Activated CD4-positive, alpha-beta T cell treated with anti-CD3 and anti-CD28 coated beads, Interleukin-2, Interleukin-4, amounts not matched to agents 100 ng/mL and 50 ng/mL, durations not matched to agents 16 hours and 8 hours (primary cell): ENCODE results near the gene PRKCE.
A peak's percentile ranks its signal among the peaks of the same experiment; 100 is the strongest.

Experiments used
- DNase-seq: peaks from one replicate; pipeline ENCODE4 v3.0.0-alpha.2; 2020; ENCODE audit warnings: low spot score

The PRKCE gene

GRCh38 chr2:46045888-46046287 is 394.4 kb downstream of the PRKCE start:
- DNase-seq, result no peak

- no peak for DNase-seq
Measured at GRCh38 chr2:46047290-46047689, 395.8 kb downstream of the PRKCE start.

DNA sequence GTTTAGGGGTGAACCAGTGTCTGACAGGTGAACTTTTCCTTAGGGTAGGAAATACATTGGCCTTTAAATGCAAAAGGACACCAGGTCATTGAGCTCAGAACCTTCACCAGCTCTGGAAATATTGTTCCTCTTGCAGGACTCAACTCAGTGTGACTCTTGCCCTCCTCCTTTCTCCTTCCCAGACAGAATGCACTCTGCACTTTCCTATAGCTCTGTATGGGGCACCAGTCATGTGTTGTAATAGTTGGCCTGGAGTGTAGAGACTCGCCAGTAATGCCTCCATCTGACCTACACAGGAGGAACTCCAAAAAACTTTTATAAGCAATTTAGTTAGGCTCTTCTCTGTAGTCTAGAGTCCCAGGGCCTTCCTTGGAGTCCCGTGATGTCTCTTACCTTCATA is 397.2 kb downstream of the PRKCE start:
- DNase-seq, result no peak

DNA sequence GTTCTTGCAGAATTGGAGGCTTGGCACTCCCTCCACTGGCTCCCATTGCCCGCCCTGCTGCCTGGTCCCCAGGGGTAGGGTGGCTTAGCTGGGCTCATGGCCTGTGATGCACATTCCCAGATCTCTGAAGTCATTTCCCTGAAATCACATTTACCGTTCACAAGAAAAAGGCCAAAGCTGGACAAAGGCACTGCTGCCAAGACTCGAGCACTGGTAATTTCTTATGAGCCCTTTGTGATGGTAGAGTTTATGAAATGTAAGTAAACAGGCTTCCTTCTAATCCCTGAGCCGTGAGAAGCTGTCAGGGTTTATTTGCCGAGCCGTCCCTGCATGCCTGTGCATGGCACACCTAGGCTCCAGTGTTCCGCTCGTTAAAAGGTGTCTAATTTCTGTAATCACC is 398.6 kb downstream of the PRKCE start:
- DNase-seq, result no peak

DNA sequence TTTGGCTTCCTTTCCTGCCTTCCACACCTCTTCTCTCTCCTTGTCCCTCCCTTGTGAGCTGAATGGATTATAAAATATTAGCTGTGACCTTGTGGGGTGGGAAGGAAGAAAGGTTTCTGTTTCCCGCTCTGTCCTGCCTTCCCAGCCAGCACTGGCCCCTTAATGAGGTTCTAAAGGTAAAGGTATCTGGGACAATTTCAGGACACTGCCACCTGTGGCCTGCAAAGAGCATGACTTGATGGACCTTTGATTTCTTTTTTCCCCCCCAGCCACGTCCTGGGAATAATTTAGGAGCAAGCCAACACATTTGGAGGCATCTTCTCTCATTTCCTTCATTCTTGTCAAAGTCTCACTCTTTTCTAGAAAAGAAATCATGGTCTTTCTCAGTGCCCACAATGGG is 399.0 kb downstream of the PRKCE start:
- no peak for DNase-seq

DNA sequence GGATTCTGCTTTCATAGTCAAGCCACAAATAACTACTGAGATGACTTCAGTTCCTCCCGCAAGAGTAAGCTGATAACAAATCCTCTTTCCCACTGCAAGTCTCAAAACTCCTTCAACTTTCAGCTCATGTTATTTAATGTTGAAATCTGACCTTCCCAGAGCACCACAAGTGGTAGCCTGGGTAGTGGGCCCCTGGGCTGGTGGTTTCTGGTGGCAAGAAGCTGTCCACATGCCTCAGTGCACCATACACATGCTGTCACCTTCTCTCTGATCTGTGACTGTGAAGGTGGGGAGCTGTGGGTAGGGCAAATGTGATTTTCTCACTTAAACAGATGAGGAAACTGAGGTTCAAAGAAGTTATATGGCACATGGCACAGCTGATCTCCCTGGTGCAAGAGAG is 399.6 kb downstream of the PRKCE start:
- DNase-seq, result peak; percentile 32

DNA sequence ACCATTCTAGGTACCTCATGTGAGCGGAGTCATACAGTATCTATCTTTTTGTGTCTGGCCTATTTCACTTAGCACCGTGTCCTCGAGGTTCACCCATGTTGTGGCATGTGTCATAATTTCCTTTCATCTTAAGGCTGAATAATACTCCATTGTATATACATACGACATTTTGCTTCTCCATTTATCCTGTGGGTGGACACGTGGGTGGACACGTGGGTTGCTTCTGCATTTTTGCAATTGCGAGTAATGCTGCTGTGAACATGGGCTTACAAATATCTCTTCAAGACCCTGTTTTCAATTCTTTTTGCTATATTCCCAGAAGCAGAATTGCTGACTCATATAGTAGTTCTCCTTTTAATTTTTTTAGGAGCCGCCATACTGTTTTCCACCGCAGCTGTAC is 402.1 kb downstream of the PRKCE start:
- no peak for DNase-seq

GRCh38 chr2:46056541-46056940 is 405.1 kb downstream of the PRKCE start:
- no peak for DNase-seq

- DNase-seq, result no peak
Measured at GRCh38 chr2:46058140-46058539, 406.7 kb downstream of the PRKCE start.

- DNase-seq, result peak; percentile 81
Measured at GRCh38 chr2:46062637-46063412, 411.4 kb downstream of the PRKCE start.

- DNase-seq, result no peak
Measured at GRCh38 chr2:46064396-46064795, 412.9 kb downstream of the PRKCE start.

DNA sequence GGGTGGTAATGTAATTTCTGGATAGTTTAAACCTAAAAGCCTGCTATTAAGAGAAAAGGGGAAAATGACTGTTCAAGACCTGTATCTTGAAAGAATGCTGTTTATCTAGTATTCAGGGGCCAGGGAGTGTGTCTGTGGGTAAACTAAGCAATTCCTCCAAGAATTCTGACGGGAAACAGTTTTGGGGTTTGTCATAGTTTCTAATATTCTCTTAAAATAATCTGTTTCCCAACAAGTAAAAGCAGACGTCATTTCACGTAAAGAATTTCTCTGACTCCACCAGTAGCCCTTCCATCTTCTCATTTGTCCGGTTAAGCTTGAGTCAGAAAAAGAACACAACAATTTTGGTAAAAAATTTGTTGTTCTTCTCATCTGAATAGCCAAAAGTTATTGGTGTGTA is 413.7 kb downstream of the PRKCE start:
- no peak for DNase-seq

DNA sequence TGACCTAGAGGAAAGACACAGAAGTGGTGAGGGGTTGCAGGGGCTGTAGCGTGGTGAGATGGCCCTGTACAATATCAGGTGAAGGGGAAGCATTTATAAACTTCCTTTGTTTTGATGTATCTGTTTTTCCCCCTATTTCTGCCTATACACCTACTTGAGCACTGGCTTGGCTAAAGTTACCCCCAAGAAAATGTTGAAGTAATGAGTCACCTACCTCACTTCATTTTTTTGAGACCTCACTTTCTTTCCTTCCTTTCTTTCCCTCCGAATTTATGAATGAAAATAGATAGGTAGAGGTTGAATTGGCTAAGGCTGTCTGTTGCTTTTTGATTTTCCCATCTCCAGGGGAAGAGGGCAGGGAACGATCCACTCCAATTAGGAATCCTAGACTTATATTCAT is 414.6 kb downstream of the PRKCE start:
- DNase-seq, result no peak

GRCh38 chr2:46066601-46067000 is 415.1 kb downstream of the PRKCE start:
- DNase-seq, result peak; percentile 46

- no peak for DNase-seq
Measured at GRCh38 chr2:46067062-46067461, 415.6 kb downstream of the PRKCE start.

- peak; percentile 83 for DNase-seq
Measured at GRCh38 chr2:46067501-46068305, 416.2 kb downstream of the PRKCE start.

- DNase-seq, result no peak
Measured at GRCh38 chr2:46068636-46069035, 417.2 kb downstream of the PRKCE start.

- DNase-seq, result no peak
Measured at GRCh38 chr2:46071074-46071473, 419.6 kb downstream of the PRKCE start.

GRCh38 chr2:46072101-46072820 is 420.8 kb downstream of the PRKCE start:
- no peak for DNase-seq

GRCh38 chr2:46073540-46074046 is 422.1 kb downstream of the PRKCE start:
- DNase-seq, result no peak

- no peak for DNase-seq
Measured at GRCh38 chr2:46074501-46074900, 423.0 kb downstream of the PRKCE start.

- no peak for DNase-seq
Measured at GRCh38 chr2:46075848-46076247, 424.4 kb downstream of the PRKCE start.

DNA sequence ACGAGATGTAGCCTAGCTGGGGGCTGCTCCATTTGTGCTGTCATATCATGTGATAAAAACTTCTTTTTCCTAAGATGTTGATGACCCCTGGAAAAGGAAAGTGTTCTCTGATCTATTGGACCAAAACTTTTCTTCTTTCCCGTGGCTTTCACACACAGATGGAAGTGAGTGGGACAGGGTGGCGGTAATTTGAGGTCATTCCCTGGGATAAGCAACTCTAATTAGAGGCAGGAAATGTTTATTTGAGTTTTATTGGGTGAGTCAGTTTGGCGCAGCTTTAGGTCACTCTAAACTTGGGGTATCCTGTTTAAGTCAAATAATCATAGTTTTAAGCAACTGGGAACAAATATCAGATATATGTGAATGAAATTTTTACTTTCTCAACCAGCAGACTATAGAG is 424.8 kb downstream of the PRKCE start:
- DNase-seq, result no peak
